ENCODE results near the gene FIG4. TPM values are rescaled to one million over a fixed set of nuclear protein-coding genes. Genes with fewer than 3 reads are reported as not detected.

Gene FIG4
- total RNA-seq, 1 experiment from 2014 or later = 10.9 TPM

DNA sequence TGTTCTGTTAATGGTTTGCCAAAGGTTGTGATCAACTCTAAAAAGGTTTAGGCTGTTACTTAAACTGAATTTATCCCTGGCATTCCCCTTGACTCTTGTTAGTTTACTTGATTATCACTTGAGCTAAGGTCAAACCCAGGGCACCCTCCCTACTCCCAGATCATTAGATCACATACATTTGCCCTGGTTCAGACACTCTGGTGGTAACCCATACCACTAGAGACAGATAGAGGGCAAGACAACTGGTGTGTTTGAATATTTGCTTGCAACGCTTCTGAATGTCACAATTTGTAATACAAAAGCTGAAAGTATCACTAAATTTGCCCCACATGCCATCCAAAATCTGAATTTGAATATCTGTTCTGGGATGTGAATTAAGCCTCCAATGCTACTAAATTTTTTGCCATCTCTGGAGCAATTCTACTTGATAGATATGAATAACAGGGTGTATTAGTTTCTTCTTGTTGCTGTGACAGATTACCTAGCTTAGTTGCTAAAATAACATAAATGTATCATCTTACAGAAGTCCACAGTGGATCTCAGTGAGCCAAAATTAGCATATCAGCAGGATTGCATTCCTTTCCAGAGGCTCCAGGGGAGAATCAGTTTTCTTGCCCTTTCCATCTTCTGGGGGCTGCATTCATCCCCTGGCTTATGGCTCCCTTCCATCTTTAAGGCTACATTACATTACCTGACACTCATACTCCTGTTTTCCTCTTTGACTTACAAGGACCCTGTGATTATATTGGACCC, 45.4 kb downstream of the FIG4 start:
- no peak for DNase-seq (ENCODE audit: low spot score)
- ChIA-PET POLR2A (ENCODE audit: low non-redundant PET) (no interaction called here), CTCF (no interaction called here)
- no peaks in the 10 kb centered on the region for H3K36me3 ChIP-seq (ENCODE audit: insufficient read depth, low read length, poor library complexity, severe bottlenecking)
- TF ChIP-seq, protein P1, sequence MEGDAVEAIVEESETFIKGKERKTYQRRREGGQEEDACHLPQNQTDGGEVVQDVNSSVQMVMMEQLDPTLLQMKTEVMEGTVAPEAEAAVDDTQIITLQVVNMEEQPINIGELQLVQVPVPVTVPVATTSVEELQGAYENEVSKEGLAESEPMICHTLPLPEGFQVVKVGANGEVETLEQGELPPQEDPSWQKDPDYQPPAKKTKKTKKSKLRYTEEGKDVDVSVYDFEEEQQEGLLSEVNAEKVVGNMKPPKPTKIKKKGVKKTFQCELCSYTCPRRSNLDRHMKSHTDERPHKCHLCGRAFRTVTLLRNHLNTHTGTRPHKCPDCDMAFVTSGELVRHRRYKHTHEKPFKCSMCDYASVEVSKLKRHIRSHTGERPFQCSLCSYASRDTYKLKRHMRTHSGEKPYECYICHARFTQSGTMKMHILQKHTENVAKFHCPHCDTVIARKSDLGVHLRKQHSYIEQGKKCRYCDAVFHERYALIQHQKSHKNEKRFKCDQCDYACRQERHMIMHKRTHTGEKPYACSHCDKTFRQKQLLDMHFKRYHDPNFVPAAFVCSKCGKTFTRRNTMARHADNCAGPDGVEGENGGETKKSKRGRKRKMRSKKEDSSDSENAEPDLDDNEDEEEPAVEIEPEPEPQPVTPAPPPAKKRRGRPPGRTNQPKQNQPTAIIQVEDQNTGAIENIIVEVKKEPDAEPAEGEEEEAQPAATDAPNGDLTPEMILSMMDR (conservative IDR thresholded peaks at IDR 0.05; ENCODE audit: low read depth, low read length) = no peak
- TF ChIP-seq EZH2 (IDR thresholded peaks at IDR 0.05; ENCODE audit: borderline replicate concordance, low read depth, low read length, poor library complexity, severe bottlenecking) = no peak
- H3K4me1 ChIP-seq (ENCODE audit: insufficient read depth, low read length, poor library complexity, severe bottlenecking) = no peaks in the 10 kb centered on the region
- H3K4me3 ChIP-seq (ENCODE audit: low read depth, low read length, poor library complexity, severe bottlenecking) = no peak overlapping the region
- no peak overlapping the region for H3K27ac ChIP-seq (ENCODE audit: low read depth, low read length, poor library complexity, severe bottlenecking)
- no TSS peak for BruUV-seq (replicated peaks)
- H3K27me3 ChIP-seq (replicated peaks; ENCODE audit: insufficient read depth, low read depth, low read length, poor library complexity) = no peaks in the 10 kb centered on the region
- intact Hi-C loops (cut with micrococcal nuclease; ENCODE audit: unreplicated experiment) = no loop called here
- H3K9me3 ChIP-seq (ENCODE audit: low read depth, low read length, poor library complexity, severe bottlenecking) = no peaks in the 10 kb centered on the region

DNA sequence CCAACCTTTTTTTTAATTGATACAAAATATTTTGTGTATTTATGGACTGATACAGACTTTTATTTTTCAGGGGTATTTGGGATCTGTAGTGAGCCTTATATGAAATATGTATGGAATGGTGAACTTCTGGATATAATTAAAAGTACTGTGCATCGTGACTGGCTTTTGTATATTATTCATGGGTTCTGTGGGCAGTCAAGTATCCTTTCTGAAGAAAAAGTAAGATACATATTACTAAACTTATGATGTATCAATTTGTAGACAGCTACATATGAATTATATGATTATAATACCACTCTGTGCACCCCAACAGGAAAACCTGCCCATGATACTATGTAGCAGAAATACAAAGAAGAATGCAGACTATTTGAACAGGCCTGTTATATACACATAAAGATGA, 47.2 kb downstream of the FIG4 start:
- Histone ChIP-seq H3K27ac (ENCODE audit: low read depth, low read length, poor library complexity, severe bottlenecking) (no peak overlapping the region), H3K4me1 (ENCODE audit: insufficient read depth, low read length, poor library complexity, severe bottlenecking) (no peaks in the 10 kb centered on the region), H3K36me3 (ENCODE audit: insufficient read depth, low read length, poor library complexity, severe bottlenecking) (no peaks in the 10 kb centered on the region), H3K27me3 (replicated peaks; ENCODE audit: insufficient read depth, low read depth, low read length, poor library complexity) (no peaks in the 10 kb centered on the region), H3K4me3 (ENCODE audit: low read depth, low read length, poor library complexity, severe bottlenecking) (no peak overlapping the region), H3K9me3 (ENCODE audit: low read depth, low read length, poor library complexity, severe bottlenecking) (no peaks in the 10 kb centered on the region)
- intact Hi-C loops (cut with micrococcal nuclease; ENCODE audit: unreplicated experiment) = no loop called here
- no peak for DNase-seq (ENCODE audit: low spot score)
- ChIA-PET POLR2A (ENCODE audit: low non-redundant PET) (no interaction called here), CTCF (no interaction called here)
- BruUV-seq (replicated peaks) = no TSS peak
- no peak for TF ChIP-seq EZH2 (IDR thresholded peaks at IDR 0.05; ENCODE audit: borderline replicate concordance, low read depth, low read length, poor library complexity, severe bottlenecking)
- TF ChIP-seq, protein P1 (conservative IDR thresholded peaks at IDR 0.05; ENCODE audit: low read depth, low read length) = no peak

DNA sequence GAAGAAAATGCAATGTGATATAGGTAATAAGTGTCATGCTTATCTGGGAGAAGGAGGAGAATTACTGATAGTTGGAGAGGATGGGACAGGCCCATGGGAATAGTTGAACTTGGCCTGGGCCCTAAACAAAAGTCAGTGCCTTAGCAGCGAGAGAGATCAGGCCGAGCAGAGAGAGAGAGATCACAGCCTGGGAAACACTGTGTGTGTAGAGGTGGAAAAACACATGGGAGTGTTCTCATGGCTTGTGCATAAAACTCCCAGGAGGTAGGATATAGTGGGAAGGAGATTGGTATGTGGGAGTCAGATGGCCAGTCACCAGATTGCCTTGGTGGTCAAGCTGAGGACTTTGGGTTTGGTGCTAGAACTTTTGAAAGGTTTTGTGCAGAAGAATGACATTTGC, 47.6 kb downstream of the FIG4 start:
- DNase-seq (ENCODE audit: low spot score) = no peak
- H3K27me3 ChIP-seq (replicated peaks; ENCODE audit: insufficient read depth, low read depth, low read length, poor library complexity) = no peaks in the 10 kb centered on the region
- POLR2A ChIA-PET (ENCODE audit: low non-redundant PET) = no interaction called here
- TF ChIP-seq, protein P1 (conservative IDR thresholded peaks at IDR 0.05; ENCODE audit: low read depth, low read length) = no peak
- TF ChIP-seq EZH2 (IDR thresholded peaks at IDR 0.05; ENCODE audit: borderline replicate concordance, low read depth, low read length, poor library complexity, severe bottlenecking) = no peak
- H3K36me3 ChIP-seq (ENCODE audit: insufficient read depth, low read length, poor library complexity, severe bottlenecking) = no peaks in the 10 kb centered on the region
- CTCF ChIA-PET = no interaction called here
- no peak overlapping the region for H3K4me3 ChIP-seq (ENCODE audit: low read depth, low read length, poor library complexity, severe bottlenecking)
- no peaks in the 10 kb centered on the region for H3K9me3 ChIP-seq (ENCODE audit: low read depth, low read length, poor library complexity, severe bottlenecking)
- no TSS peak for BruUV-seq (replicated peaks)
- no peaks in the 10 kb centered on the region for H3K4me1 ChIP-seq (ENCODE audit: insufficient read depth, low read length, poor library complexity, severe bottlenecking)
- no peak overlapping the region for H3K27ac ChIP-seq (ENCODE audit: low read depth, low read length, poor library complexity, severe bottlenecking)
- intact Hi-C loops (cut with micrococcal nuclease; ENCODE audit: unreplicated experiment) = no loop called here

Data from A673 (cell line).